Coronary artery (tissue), 2 donors: ENCODE data around the gene LARP6.

Experiments
- DNase-seq: peaks from one replicate; pipeline ENCODE4 v3.0.0-alpha.2; 2017; ENCODE audit warnings: low spot score
- H3K27ac ChIP-seq, 2 donors: fragments of 200-600 bp; sonication (generic); one replicate each; pipeline ENCODE4 v1.5.1; 2016 to 2019
- H3K4me3 ChIP-seq: fragments of 200-600 bp; sonication (generic); 2 replicates; pipeline ENCODE4 v1.5.1; 2016; ENCODE audit warnings: mild to moderate bottlenecking, moderate library complexity
- TF ChIP-seq, protein P1 (sequence below): fragments of 200-600 bp; sonication (generic); IDR thresholded peaks from one replicate; pipeline ENCODE4 v1.5.1; 2019; ENCODE audit warnings: antibody characterized with exemption

The LARP6 gene

DNA sequence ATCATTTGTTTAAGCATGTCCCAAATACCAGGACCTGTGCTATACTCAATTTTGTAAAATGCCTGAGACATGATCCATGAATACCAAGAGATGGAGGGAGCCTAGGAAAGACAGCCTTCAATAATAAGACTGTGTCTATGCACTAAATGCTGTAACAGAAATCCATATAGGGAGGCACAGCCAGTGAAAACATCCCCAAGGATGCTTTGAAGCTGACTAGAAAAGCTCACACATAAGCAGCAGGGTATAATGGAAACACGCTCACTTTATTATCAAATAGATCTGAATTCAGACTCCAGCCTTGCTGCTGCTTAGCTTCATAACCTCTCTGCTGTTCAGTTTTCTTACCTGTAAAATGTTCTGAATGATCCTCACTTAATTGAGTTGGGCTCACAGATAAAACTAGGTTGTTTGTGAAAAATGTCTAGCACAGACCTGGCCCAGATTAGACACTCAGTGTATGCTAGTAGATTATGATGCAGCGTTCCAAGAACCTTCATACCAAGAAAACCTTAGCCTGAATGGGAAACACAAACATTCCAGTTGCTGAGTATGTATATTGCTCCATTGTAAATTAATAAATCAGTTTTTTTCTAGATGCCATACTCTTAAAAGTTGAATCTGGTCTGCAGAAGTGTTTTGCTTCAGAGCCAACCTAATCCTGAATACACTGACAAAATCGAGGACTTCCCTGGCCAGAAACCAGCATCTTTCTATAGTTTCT, 3.8 kb upstream of the LARP6 start:
- no peak for DNase-seq
- TF ChIP-seq, protein P1, sequence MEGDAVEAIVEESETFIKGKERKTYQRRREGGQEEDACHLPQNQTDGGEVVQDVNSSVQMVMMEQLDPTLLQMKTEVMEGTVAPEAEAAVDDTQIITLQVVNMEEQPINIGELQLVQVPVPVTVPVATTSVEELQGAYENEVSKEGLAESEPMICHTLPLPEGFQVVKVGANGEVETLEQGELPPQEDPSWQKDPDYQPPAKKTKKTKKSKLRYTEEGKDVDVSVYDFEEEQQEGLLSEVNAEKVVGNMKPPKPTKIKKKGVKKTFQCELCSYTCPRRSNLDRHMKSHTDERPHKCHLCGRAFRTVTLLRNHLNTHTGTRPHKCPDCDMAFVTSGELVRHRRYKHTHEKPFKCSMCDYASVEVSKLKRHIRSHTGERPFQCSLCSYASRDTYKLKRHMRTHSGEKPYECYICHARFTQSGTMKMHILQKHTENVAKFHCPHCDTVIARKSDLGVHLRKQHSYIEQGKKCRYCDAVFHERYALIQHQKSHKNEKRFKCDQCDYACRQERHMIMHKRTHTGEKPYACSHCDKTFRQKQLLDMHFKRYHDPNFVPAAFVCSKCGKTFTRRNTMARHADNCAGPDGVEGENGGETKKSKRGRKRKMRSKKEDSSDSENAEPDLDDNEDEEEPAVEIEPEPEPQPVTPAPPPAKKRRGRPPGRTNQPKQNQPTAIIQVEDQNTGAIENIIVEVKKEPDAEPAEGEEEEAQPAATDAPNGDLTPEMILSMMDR, result no peak
- no peak overlapping the region for H3K4me3 ChIP-seq
- peak overlapping the region; percentile 65 to 85 for H3K27ac ChIP-seq

DNA sequence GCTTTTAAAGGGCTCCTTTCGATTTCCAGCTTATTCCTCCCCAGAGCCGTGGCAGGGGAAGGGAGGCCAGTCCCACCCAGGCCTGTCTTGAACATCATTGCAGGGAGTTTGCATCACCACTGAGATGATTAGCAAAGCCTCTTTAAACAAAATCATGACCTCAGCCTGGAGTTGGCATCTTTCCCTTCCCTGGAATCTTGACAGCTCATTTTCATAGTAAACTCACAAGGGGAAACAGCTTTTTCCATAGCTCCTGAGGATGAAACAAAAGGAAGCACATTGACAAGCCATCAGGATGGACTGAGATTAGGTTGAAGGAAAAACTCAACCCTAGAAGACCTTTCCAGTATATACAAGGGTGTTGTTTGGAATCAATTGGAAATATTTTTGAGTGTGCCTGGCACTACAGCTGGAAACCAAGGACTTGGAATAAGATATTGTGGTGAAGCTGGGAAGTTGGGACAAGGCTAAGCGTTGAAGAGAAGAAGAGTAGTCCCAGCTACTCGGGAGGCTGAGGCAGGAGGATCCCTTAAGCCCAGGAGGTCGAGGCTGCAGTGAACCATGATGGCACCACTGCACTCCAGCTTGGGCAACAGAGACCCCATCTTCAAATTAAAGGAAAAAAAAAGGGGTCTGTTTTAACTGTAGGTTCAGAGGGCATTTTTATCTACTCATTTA, 3.1 kb upstream of the LARP6 start:
- peak; percentile 92 for DNase-seq
- Histone ChIP-seq H3K27ac (peak overlapping the region; percentile 65 to 85), H3K4me3 (peak overlapping the region; percentile 48)
- TF ChIP-seq, protein P1, result no peak

DNA sequence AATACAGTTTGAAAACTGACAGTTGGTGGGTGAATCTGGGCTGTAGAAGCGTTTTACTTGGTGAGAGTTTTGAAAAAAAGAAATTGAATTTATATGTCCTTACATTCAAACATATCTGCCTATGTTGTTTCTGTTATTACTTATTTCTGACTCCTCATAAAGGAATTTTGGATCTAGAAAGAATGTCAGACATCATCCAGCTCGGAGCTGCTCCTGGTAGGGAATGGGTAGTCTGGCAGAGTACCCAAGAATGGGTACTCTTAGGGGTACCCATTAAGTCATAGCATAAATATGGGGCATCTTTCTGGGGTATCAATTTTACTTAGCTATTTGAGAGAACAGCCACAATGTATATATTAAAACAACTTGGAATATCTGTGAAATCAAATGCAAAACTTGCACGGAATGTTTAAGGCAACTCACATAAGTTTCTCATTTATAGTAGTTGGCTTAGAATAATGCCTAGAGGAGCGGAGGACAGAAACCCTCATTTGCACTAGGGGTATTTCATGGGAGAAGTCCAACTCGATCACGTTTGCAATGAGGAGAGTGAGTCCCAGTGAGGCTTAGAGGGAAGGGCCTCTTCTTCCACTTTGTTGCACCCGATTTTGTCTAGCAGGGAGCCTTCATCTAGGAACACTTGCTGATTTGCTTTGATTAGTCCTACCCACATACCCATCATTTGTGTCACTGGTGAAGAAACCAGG, 2.4 kb upstream of the LARP6 start:
- H3K4me3 ChIP-seq, result peak overlapping the region; percentile 48
- H3K27ac ChIP-seq, result peak overlapping the region; percentile 65 to 85
- TF ChIP-seq, protein P1, result no peak
- no peak for DNase-seq

DNA sequence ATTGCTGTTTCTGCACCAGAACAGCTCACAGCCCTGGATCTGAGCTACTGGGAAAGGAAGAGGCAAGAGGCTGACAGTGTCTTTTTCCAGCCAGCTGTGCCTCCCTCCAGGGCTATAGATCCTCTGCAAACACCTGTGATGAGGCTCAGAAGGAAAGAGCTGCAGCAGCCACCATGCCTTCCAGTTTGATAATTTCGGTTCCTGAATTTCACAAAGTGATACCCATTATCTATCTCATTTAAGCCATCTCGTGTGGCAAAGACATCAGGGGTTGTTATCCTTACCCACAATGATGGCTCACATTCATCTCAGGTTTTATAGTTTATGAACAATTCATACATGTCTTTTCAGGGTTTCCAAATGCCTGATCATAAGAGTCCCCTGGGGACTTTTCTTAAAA, 1.8 kb upstream of the LARP6 start:
- Histone ChIP-seq H3K4me3 (no peak overlapping the region), H3K27ac (peak overlapping the region in 1 of 2 donors; percentile 64)
- DNase-seq, result no peak
- TF ChIP-seq, protein P1, result no peak

DNA sequence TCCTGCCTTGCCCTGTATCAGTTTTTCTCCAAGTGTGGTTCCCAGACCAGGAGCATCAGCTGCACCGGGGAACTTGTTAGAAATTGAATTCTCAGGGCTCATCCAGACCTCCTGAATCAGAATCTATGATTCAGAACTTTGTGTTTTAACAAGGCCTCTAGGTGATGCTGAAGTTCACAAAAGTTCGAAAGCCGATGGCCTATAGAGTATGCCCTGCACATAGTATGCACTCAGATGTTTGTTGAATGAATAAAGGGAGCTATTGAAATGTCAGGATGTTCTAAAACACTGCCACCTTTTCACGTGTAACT, 664 bp upstream of the LARP6 start:
- no peak for DNase-seq
- TF ChIP-seq, protein P1, result no peak
- peak overlapping the region; percentile 96 to 97 for H3K27ac ChIP-seq
- peak overlapping the region; percentile 83 for H3K4me3 ChIP-seq

DNA sequence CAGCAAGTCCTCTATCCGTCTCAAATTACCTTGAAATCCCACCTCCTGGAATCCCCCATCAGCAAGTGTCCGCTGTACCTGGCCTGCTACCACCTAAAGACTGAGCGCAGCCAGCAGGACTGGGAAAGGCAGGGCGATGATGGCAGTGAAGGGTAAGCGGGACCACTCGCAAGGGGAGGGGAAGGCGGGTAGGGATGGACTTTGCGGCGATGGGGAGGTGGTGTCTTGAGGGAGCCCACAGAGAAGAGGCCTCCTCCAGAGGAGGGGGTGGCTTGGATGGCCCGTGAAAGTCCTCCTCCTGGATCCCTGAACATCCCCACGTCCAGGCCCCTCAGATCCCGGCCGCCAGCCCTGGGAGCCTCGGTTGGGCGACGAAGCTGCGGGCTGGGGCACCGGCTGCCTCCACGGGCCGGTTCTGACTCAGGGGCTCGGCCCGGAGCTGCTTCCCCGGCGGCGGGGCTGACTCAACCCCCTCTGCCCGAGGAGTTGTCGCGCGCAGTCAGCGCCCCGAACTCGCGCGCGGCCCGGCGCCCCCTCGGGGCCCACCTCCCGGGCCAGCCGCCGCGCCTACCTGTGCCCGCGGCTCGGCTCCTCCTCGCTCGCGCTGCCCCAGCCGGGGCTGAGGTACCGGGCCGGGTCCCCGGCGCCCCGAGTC, 512 bp downstream of the LARP6 start:
- peak overlapping the region; percentile 96 to 97 for H3K27ac ChIP-seq
- DNase-seq, result no peak
- peak overlapping the region; percentile 83 for H3K4me3 ChIP-seq
- TF ChIP-seq, protein P1, result no peak
